Measurements from ENCODE around the gene FEM1B. TPM values are rescaled to one million over a fixed set of nuclear protein-coding genes. Genes with fewer than 3 reads are reported as not detected.

The FEM1B gene
- total and polyA plus RNA-seq, 2 of the 8 experiments (the other 6 are each of a cell fraction or from before 2014, with no cell fraction given), result 36.1 to 83.8 TPM

GRCh38 chr15:68340726-68341671 lies 63.5 kb downstream of the FEM1B start:
- H2BK12ac ChIP-seq (ENCODE audit: low read depth, low read length), result no peak overlapping the region
- no peaks in the 10 kb centered on the region for H3K79me2 ChIP-seq (ENCODE audit: control insufficient read depth in 1 of 2, insufficient read depth in 2 of 2, low read length in 2 of 2)
- H3K4me1 ChIP-seq (replicated peaks in 1 of 4; ENCODE audit: control insufficient read depth in 3 of 4, insufficient read depth in 4 of 4, low read length in 3 of 4), result no peaks in the 10 kb centered on the region; a peak in 1 of 7 replicates
- H4K5ac ChIP-seq (ENCODE audit: insufficient read length, low read depth, low read length), result no peak overlapping the region
- H3K23me2 ChIP-seq (ENCODE audit: low read depth, low read length), result no peaks in the 10 kb centered on the region
- H3K4me2 ChIP-seq (ENCODE audit: insufficient read depth in 1 of 2, low read depth in 2 of 2, low read length in 2 of 2), result no peak overlapping the region
- H3K36me3 ChIP-seq (ENCODE audit: control insufficient read depth in 2 of 4, insufficient read depth in 4 of 4, low read length in 3 of 4), result no peaks in the 10 kb centered on the region
- WGBS, 2 experiments (ENCODE audit: extremely low coverage in 1 of 2, insufficient coverage in 1 of 2, insufficient read length in 1 of 2, insufficient replicate concordance in 2 of 2, low coverage in 1 of 2, low lambda C conversion rate in 2 of 2, missing lambda C conversion rate in 1 of 2), result 79% methylated on average over 15 of the region's 15 CpGs; no CpG with 5 or more reads in 1 of the 2 experiments
- no peaks in the 10 kb centered on the region for H4K20me1 ChIP-seq (replicated peaks in 1 of 2; ENCODE audit: control insufficient read depth in 1 of 2, insufficient read depth in 2 of 2, low read length in 2 of 2)
- no peak overlapping the region for H4K91ac ChIP-seq (replicated peaks; ENCODE audit: insufficient read length, low read length)
- H3K9me3 ChIP-seq (ENCODE audit: insufficient read depth in 2 of 2, low read depth in 1 of 2, low read length in 1 of 2), result no peaks in the 10 kb centered on the region
- H3K79me1 ChIP-seq (ENCODE audit: low read depth, low read length), result no peaks in the 10 kb centered on the region
- ChIA-PET POLR2A (ENCODE audit: partially characterized antibody) (interaction anchor here (1.1 kb wide), 1 partner anchor 117 kb away, joined by 3 read pairs; no protein-coding TSS in a partner anchor), CTCF (ENCODE audit: partially characterized antibody) (interaction anchor here (0.6 to 1.5 kb wide), 5 partner anchors 15 to 44 kb away, joined by 3 to 4 read pairs (median 4); no protein-coding TSS in a partner anchor)
- no peak overlapping the region for H2BK120ac ChIP-seq (replicated peaks; ENCODE audit: low read depth, low read length)
- no peak overlapping the region for H3K14ac ChIP-seq (ENCODE audit: insufficient read length)
- H2BK15ac ChIP-seq (ENCODE audit: low read length), result no peak overlapping the region
- H2BK5ac ChIP-seq (ENCODE audit: low read depth, low read length), result no peak overlapping the region
- no peak overlapping the region for H3K56ac ChIP-seq (replicated peaks; ENCODE audit: insufficient read length, low read depth, low read length)
- no peak overlapping the region for H3K4ac ChIP-seq (replicated peaks; ENCODE audit: insufficient read length, low read depth, low read length)
- DNase-seq (ENCODE audit: low read depth in 1 of 2, low spot score in 2 of 2) (no peak), FAIRE-seq (no peak)
- H3K9ac ChIP-seq (replicated peaks in 1 of 4; ENCODE audit: extremely low read depth in 1 of 4, low read depth in 3 of 4, low read length in 3 of 4), result no peak overlapping the region; a peak in 1 of 7 replicates
- 0 out of 2 replicates have a peak overlapping the region, but pooled peaks have one; percentile 11 for H2BK20ac ChIP-seq (ENCODE audit: low read length)
- no peak overlapping the region for H3K23ac ChIP-seq (ENCODE audit: insufficient read length)
- TF ChIP-seq E2F6 (IDR thresholded peaks at IDR 0.05), result no peak
- TF ChIP-seq BCL11A (IDR thresholded peaks at IDR 0.05; ENCODE audit: low read depth in 2 of 2, low read length in 2 of 2), result no peak
- TF ChIP-seq RAD21 (IDR thresholded peaks at IDR 0.05 in 1 of 2, conservative IDR thresholded peaks at IDR 0.05 in 1 of 2; ENCODE audit: low read depth in 2 of 2, low read length in 2 of 2), result no peak
- no peak for TF ChIP-seq SIN3A (conservative IDR thresholded peaks at IDR 0.05 in 1 of 2, IDR thresholded peaks at IDR 0.05 in 1 of 2; ENCODE audit: low read depth in 1 of 2, low read length in 2 of 2)
- no peak for TF ChIP-seq KDM4A (IDR thresholded peaks at IDR 0.05; ENCODE audit: low read depth, low read length, severe bottlenecking)
- TF ChIP-seq HDAC2 (IDR thresholded peaks at IDR 0.05; ENCODE audit: borderline replicate concordance in 1 of 2, low read depth in 2 of 2, low read length in 2 of 2), result no peak
- no peak for TF ChIP-seq EZH2 (IDR thresholded peaks at IDR 0.05; ENCODE audit: low read depth, low read length, severe bottlenecking)
- no peak for TF ChIP-seq CTBP2 (IDR thresholded peaks at IDR 0.05; ENCODE audit: borderline replicate concordance, insufficient read depth, insufficient read length, low read length)
- H3K18ac ChIP-seq (ENCODE audit: extremely low read depth, low read length), result no peak overlapping the region
- no peak overlapping the region for H2AK5ac ChIP-seq (ENCODE audit: low read depth, low read length)
- no peak overlapping the region for H4K8ac ChIP-seq (ENCODE audit: extremely low read depth, insufficient read depth, low read length)
- no peak overlapping the region for H2AFZ ChIP-seq (ENCODE audit: low read length)
- H3K27me3 ChIP-seq (replicated peaks in 1 of 4; ENCODE audit: control insufficient read depth in 3 of 4, extremely low read depth in 1 of 4, insufficient read depth in 3 of 4, low read length in 3 of 4), result no peaks in the 10 kb centered on the region
- H3K27ac ChIP-seq (ENCODE audit: low read depth, low read length), result no peak overlapping the region
- H3K4me3 ChIP-seq (ENCODE audit: extremely low read depth in 1 of 4, insufficient read depth in 2 of 4, low read depth in 3 of 4, low read length in 4 of 4), result no peak overlapping the region

All from H1 (cell line).